ENCODE measurements around the gene ADAMTS1.

The ADAMTS1 gene

DNA sequence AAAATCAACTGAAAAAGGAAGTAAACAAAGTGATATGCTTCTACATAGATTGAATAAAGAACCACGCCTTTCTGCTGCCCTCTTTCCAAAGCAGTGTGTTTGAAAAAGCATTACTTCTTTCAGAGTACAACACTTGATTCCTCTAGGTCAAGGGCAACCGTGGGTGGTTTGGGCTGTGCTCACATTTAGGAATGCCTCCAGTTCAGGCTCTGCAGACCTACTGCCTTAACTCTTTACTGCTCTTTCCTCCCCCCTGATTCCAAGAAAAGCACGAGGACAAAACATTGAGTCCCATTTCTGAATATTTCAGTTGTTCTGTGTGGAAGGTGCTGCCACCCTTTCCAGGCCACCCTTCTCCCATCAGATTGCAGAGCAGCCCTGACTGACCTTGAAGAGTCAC, 45.2 kb downstream of the ADAMTS1 start:
- no peak overlapping the region for H3K4me3 ChIP-seq (ENCODE audit: low read depth, low read length)
- no peak for DNase-seq (ENCODE audit: low read depth)
- TF ChIP-seq, protein P1, sequence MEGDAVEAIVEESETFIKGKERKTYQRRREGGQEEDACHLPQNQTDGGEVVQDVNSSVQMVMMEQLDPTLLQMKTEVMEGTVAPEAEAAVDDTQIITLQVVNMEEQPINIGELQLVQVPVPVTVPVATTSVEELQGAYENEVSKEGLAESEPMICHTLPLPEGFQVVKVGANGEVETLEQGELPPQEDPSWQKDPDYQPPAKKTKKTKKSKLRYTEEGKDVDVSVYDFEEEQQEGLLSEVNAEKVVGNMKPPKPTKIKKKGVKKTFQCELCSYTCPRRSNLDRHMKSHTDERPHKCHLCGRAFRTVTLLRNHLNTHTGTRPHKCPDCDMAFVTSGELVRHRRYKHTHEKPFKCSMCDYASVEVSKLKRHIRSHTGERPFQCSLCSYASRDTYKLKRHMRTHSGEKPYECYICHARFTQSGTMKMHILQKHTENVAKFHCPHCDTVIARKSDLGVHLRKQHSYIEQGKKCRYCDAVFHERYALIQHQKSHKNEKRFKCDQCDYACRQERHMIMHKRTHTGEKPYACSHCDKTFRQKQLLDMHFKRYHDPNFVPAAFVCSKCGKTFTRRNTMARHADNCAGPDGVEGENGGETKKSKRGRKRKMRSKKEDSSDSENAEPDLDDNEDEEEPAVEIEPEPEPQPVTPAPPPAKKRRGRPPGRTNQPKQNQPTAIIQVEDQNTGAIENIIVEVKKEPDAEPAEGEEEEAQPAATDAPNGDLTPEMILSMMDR (IDR thresholded peaks at IDR 0.05; ENCODE audit: control insufficient read depth, extremely low read depth, insufficient read depth), result no peak

DNA sequence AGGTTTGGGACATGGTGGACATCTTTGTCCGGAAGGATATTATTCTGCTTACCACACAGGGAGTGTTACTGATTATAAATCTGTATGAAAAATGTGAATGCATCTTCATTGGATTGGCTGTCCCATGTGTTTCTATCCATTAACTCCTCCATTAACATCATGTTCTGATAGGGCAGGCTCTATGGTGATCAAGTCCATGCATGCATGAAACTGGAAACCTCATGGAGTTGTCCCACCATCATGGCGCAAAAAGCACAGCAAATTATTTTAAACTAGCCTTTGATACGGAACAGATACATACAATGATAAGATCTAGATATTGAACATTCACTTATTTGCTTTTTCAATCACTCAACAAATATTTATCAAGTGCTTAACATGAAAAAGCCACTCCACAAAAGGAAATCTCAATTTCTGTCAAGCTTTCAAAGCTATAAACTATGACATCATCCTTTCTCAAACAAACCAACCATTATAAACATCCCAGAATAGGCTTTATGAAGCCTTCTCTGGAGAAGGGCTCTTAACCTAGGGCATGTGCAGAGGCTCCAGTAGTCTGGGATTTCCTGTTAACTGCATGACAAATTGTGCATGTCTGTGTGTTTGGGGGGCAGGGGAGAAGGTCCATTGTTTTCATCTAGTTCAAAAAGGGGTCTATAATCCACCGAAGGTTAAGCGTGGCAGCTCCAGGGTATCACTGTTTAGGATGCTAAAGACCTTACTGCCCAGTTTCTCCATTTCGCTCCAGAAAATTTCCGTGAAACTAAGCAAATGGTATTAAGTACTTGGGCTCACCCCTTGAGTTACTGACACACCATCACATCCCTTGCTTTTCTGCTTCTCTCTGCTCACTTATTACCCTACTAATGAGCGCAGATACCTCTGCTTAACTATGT, 46.1 kb downstream of the ADAMTS1 start:
- TF ChIP-seq, protein P1 (IDR thresholded peaks at IDR 0.05; ENCODE audit: control insufficient read depth, extremely low read depth, insufficient read depth), result no peak
- DNase-seq (ENCODE audit: low read depth), result peak; percentile 93
- H3K4me3 ChIP-seq (ENCODE audit: low read depth, low read length), result no peak overlapping the region

DNA sequence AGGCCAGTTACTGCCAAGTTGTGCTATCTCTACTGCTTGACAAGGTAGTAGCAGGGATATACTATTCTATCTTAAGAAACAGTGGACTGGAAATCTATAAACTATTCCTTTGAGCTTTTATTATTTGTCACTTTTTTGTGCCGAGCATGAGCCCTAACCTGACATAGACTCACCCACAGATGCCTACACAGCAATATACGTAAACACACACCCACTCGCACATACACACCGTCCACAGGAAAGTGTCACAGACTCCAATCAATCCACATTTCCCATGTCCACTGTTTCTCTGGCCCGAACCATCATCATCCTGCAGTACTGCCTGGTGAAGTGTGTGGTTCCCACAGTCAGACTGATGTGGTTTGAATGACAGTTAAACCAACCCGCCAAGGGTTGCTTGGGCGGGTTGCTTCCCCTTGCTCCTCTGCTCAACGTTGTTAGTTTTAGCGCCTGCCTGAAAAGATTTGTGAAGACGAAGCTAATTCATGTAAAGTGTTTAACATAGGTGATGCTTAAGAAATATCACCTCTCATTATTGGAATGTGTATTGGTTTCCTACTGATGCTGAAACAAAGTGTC, 47.2 kb downstream of the ADAMTS1 start:
- TF ChIP-seq, protein P1 (IDR thresholded peaks at IDR 0.05; ENCODE audit: control insufficient read depth, extremely low read depth, insufficient read depth), result no peak
- H3K4me3 ChIP-seq (ENCODE audit: low read depth, low read length), result no peak overlapping the region
- DNase-seq (ENCODE audit: low read depth), result no peak

DNA sequence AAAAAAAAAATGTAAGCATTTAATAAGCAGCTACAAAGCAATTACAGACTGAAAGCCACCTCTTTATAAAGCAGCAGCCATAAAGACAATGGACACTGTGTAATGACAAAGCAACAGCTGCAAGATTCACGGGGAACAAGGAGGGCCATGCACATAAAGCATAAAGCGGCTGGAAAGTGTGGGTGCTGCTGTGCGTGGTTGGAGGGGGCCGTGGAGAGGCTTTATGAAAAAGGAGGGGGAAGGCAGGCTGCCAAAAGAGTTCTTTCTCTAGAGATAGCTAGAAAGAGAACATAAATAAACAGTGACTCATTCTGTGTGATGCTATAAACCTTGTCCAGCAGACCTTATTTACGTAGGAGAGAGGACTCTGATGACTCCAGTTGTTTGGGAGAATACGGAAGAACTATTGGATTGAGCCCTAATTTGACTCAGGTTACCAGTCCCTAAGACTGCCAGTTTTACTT, 49.3 kb downstream of the ADAMTS1 start:
- TF ChIP-seq, protein P1 (IDR thresholded peaks at IDR 0.05; ENCODE audit: control insufficient read depth, extremely low read depth, insufficient read depth), result no peak
- peak; percentile 54 for DNase-seq (ENCODE audit: low read depth)
- no peak overlapping the region for H3K4me3 ChIP-seq (ENCODE audit: low read depth, low read length)

DNA sequence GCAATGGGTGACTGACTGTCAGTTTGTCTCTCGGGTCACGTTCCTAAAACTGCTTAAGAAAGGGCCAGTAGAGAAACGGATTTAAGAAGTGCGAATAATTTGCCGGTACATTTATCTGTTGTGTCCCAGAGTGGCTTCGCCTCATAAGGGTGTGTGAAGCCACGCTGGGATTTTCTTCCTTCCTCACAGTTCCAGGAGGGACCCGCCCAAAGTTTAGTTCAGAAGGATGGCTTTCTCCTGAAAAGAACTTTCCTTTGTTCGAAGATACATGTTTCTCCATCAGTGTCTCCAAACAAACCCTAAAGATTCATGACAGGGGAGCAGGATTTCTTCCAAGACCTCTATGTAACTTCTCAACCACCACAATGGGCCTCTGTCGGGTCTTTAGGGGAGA, 49.8 kb downstream of the ADAMTS1 start:
- no peak for DNase-seq (ENCODE audit: low read depth)
- H3K4me3 ChIP-seq (ENCODE audit: low read depth, low read length), result no peak overlapping the region
- TF ChIP-seq, protein P1 (IDR thresholded peaks at IDR 0.05; ENCODE audit: control insufficient read depth, extremely low read depth, insufficient read depth), result no peak

DNA sequence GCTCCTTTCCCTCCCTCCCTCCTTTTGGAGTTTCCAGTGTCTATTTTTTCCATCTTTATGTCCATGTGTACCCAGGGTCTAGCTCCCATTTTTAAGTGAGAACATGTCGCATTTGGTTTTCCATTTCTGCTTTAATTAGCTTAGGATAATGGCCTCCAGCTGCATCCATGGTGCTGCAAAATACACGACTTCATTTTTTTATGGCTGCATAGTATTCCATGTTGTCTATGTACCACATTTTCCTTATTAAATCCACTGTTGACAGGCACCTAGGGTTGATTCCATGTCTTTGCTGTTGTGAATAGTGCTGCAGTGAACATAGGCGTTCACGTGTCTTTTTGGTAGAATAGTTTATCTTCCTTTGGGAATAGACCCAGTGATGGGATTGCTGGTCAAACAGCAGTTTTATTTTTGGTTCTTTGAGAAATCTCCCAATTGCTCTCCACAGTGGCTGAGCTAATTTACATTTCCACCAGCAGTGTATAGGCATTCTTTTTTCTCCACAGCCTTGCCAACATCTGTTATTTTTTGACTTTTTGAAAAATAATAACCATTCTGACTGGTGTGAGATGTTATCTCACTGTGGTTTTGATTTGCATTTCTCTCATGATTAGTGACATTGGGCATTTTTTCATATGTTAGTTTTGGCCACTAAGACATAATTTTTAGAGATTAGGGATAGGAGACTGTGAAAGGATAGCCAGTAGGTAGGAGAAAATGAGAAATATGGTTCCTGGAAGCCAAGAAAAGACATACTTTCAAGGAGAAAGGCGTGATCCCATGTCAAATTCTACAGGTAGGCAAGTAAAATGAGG, 50.4 kb downstream of the ADAMTS1 start:
- H3K4me3 ChIP-seq (ENCODE audit: low read depth, low read length), result no peak overlapping the region
- TF ChIP-seq, protein P1 (IDR thresholded peaks at IDR 0.05; ENCODE audit: control insufficient read depth, extremely low read depth, insufficient read depth), result no peak
- DNase-seq (ENCODE audit: low read depth), result no peak

Measured in LNCaP clone FGC (cell line).